HG02973 (cell line): ENCODE measurements around the gene PROZ.

Source experiments
- ATAC-seq: cut with Tn5 transposase; IDR thresholded peaks from one replicate; pipeline ENCODE4 v1.9.1; 2021; ENCODE audit warnings: moderate library complexity; ENCODE audit not compliant: unreplicated experiment

Gene PROZ

GRCh38 chr13:113119166-113119821 lies 39.2 kb upstream of the PROZ start:
- ATAC-seq = no peak

- no peak for ATAC-seq
These were observed 38.6 kb upstream of the PROZ start for GRCh38 chr13:113119822-113120189.

- ATAC-seq = no peak
These were observed 37.9 kb upstream of the PROZ start for GRCh38 chr13:113120300-113121182.

GRCh38 chr13:113121183-113121927 lies 37.1 kb upstream of the PROZ start:
- ATAC-seq = no peak

GRCh38 chr13:113121928-113122471 lies 36.4 kb upstream of the PROZ start:
- no peak for ATAC-seq

GRCh38 chr13:113122550-113123225 lies 35.8 kb upstream of the PROZ start, which contains the start of gene F10:
F10 (plus strand) TSS chr13:113122799; CDS start chr13:113122856, 57 bp downstream.
- ATAC-seq = no peak

GRCh38 chr13:113123226-113124201 lies 34.9 kb upstream of the PROZ start:
- ATAC-seq = no peak

GRCh38 chr13:113124211-113124970 lies 34.1 kb upstream of the PROZ start:
- ATAC-seq = no peak

GRCh38 chr13:113125506-113126264 lies 32.8 kb upstream of the PROZ start:
- no peak for ATAC-seq

- ATAC-seq = no peak
These were observed 31.9 kb upstream of the PROZ start for GRCh38 chr13:113126265-113127150.

- ATAC-seq = no peak
These were observed 29.0 kb upstream of the PROZ start for GRCh38 chr13:113129480-113129879.

GRCh38 chr13:113129921-113130750 lies 28.3 kb upstream of the PROZ start:
- ATAC-seq = no peak

- no peak for ATAC-seq
These were observed 23.1 kb upstream of the PROZ start for GRCh38 chr13:113135281-113135760.

- ATAC-seq = no peak
These were observed 20.7 kb upstream of the PROZ start for GRCh38 chr13:113137691-113138298.

GRCh38 chr13:113138792-113139551 lies 19.5 kb upstream of the PROZ start:
- no peak for ATAC-seq
